K562 (cell line): ENCODE data around the gene COL21A1. TPM values are rescaled to one million over a fixed set of nuclear protein-coding genes. Genes with fewer than 3 reads are reported as not detected.

Experiments used
- ATAC-seq: fragments of 200-7000 bp; cut with Tn5 transposase; 3 replicates; pipeline ENCODE4 v1.9.1; 2020; ENCODE audit warnings: moderate library complexity
- BruUV-seq: library from RNA; stranded (reverse); fragments of 400-500 nt; replicated peaks from 2 replicates; lab custom pipeline; 2021; lab: Mats Ljungman, UMichigan
- CTCF ChIA-PET: fragments of 300-600 bp; formaldehyde crosslinking; extraction: SDS; loops from one replicate; lab custom pipeline; 2021; ENCODE audit warnings: low intra/inter-chr PET ratio; lab: Yijun Ruan, JAX
- POLR2A ChIA-PET: fragments of 300-600, 350-650 bp; sonication (Branson Sonifier 250); formaldehyde crosslinking; extraction: SDS; loops from one replicate; lab custom pipeline; 2021; ENCODE audit warnings: antibody characterized with exemption, inconsistent platforms; lab: Yijun Ruan, JAX
- DNase-seq, 4 experiments: peaks; one replicate each; pipeline versions ENCODE4 v3.0.0 to v3.0.0-alpha.2; 2011 to 2018; ENCODE audit warnings: low spot score in 3 of 4, mixed read lengths in 3 of 4; ENCODE audit errors: extremely low read depth in 1 of 4
- FAIRE-seq: peaks from 2 replicates; lab custom pipeline; 2011; peaks lifted over from hg19 to GRCh38; lab: Jason Lieb, UNC
- H2AFZ ChIP-seq: 2 replicates; pipeline ENCODE4 v1.6.0; 2011; ENCODE audit warnings: low read depth, low read length, control low read depth, inconsistent platforms
- H3K27ac ChIP-seq: fragments of 200-600 bp; 3 replicates; pipeline ENCODE4 v1.8.0; 2011; ENCODE audit warnings: low read depth, mild to moderate bottlenecking, control low read depth, inconsistent platforms, low read length, moderate library complexity, mixed read lengths; ENCODE audit errors: extremely low read depth
- H3K27me3 ChIP-seq, 2 experiments: fragments of 300-600 bp in 1 of 2; 2 replicates in 1 of 2; 3 replicates in 1 of 2; pipeline versions ENCODE4 v1.6.0 to v1.8.0; 2011; ENCODE audit warnings: inconsistent platforms in 2 of 2, low read length in 2 of 2, mild to moderate bottlenecking in 1 of 2, mixed read lengths in 1 of 2, moderate library complexity in 1 of 2; ENCODE audit not compliant: control insufficient read depth in 2 of 2, insufficient read depth in 2 of 2
- H3K36me3 ChIP-seq: fragments of 300-600 bp; 3 replicates; pipeline ENCODE4 v1.8.0; 2011; ENCODE audit warnings: mild to moderate bottlenecking, low read length, inconsistent platforms; ENCODE audit not compliant: control insufficient read depth, insufficient read depth
- H3K4me1 ChIP-seq, 2 experiments: fragments of 200-600 bp in 1 of 2; replicated peaks in 1 of 2; 2 replicates in 1 of 2; 3 replicates in 1 of 2; pipeline versions ENCODE4 v1.5.1 to v1.8.0; 2011; ENCODE audit warnings: inconsistent platforms in 2 of 2, low read length in 2 of 2, mild to moderate bottlenecking in 1 of 2, mixed read lengths in 1 of 2, moderate library complexity in 1 of 2; ENCODE audit not compliant: control insufficient read depth in 2 of 2, insufficient read depth in 2 of 2
- H3K4me2 ChIP-seq: 2 replicates; pipeline ENCODE4 v1.6.1; 2011; ENCODE audit warnings: low read length, control low read depth, inconsistent platforms, mixed read lengths; ENCODE audit not compliant: insufficient read depth
- H3K4me3 ChIP-seq: fragments of 200-600 bp; sonication (generic), shearing (Covaris generic); 2 replicates; pipeline ENCODE4 v1.5.1; 2016; ENCODE audit warnings: control low read depth, inconsistent platforms
- H3K79me2 ChIP-seq: fragments of 200-600 bp; 3 replicates; pipeline ENCODE4 v1.8.0; 2011; ENCODE audit warnings: low read length, inconsistent platforms; ENCODE audit not compliant: control insufficient read depth, insufficient read depth
- H3K9ac ChIP-seq, 2 experiments: 2 replicates each; pipeline versions ENCODE4 v1.6.0 to v1.6.1; 2011; ENCODE audit warnings: low read depth in 2 of 2, low read length in 2 of 2, control low read depth in 1 of 2, inconsistent platforms in 1 of 2, mild to moderate bottlenecking in 1 of 2, mixed read lengths in 1 of 2; ENCODE audit not compliant: insufficient read depth in 1 of 2
- H3K9me1 ChIP-seq: one replicate; pipeline ENCODE4 v1.6.0; 2011; ENCODE audit warnings: inconsistent platforms, mild to moderate bottlenecking, low read length, moderate library complexity; ENCODE audit not compliant: control insufficient read depth, insufficient read depth
- H3K9me3 ChIP-seq: replicated peaks from 2 replicates; pipeline ENCODE4 v1.5.1; 2011; ENCODE audit warnings: low read depth, low read length, inconsistent platforms; ENCODE audit not compliant: control insufficient read depth, insufficient read depth
- H4K20me1 ChIP-seq: replicated peaks from 2 replicates; pipeline ENCODE4 v1.6.1; 2011; ENCODE audit warnings: low read length, inconsistent platforms, mixed read lengths; ENCODE audit not compliant: control insufficient read depth, insufficient read depth
- ARID1B ChIP-seq: fragments of 450-650 bp; IDR thresholded peaks from 2 replicates; pipeline ENCODE4 v1.6.1; 2016; ENCODE audit warnings: antibody characterized with exemption, mild to moderate bottlenecking, inconsistent platforms
- CBFA2T3 ChIP-seq: fragments of 450-650 bp; IDR thresholded peaks from 2 replicates; pipeline ENCODE4 v1.6.1; 2017
- COPS2 ChIP-seq: fragments of 450-650 bp; conservative IDR thresholded peaks from 2 replicates; pipeline ENCODE4 v1.6.1; 2016; ENCODE audit warnings: mild to moderate bottlenecking, moderate library complexity
- ELK3 ChIP-seq: fragments of 450-650 bp; formaldehyde crosslinking; IDR thresholded peaks from 2 replicates; pipeline ENCODE4 v1.4.0; 2020; ENCODE audit warnings: mild to moderate bottlenecking
- HIVEP1 ChIP-seq: fragments of 250-450 bp; sonication (Bioruptor Pico); IDR thresholded peaks from 2 replicates; pipeline ENCODE4 v1.4.0; 2020; ENCODE audit warnings: mild to moderate bottlenecking
- KAT8 ChIP-seq: fragments of 450-650 bp; IDR thresholded peaks from 2 replicates; pipeline ENCODE4 v1.6.1; 2016; ENCODE audit warnings: low read depth, mild to moderate bottlenecking
- MCM3 ChIP-seq: fragments of 450-650 bp; IDR thresholded peaks from 2 replicates; pipeline ENCODE4 v1.6.1; 2016
- MTA3 ChIP-seq: fragments of 450-650 bp; formaldehyde crosslinking; IDR thresholded peaks from 2 replicates; pipeline ENCODE4 v1.6.1; 2017; ENCODE audit warnings: mild to moderate bottlenecking, borderline replicate concordance
- PCBP1 ChIP-seq: fragments of 200-400 bp; formaldehyde crosslinking; IDR thresholded peaks from 2 replicates; pipeline ENCODE4 v1.6.1; 2018; ENCODE audit warnings: mild to moderate bottlenecking, low read depth, low read length; ENCODE audit not compliant: poor library complexity, severe bottlenecking
- POLR2G ChIP-seq: fragments of 200-400 bp; formaldehyde crosslinking; IDR thresholded peaks from 2 replicates; pipeline ENCODE4 v1.6.1; 2017; ENCODE audit warnings: low read depth, mild to moderate bottlenecking, antibody characterized with exemption, low read length, moderate library complexity
- TCF7L2 ChIP-seq: fragments of 150-350 bp; IDR thresholded peaks from 2 replicates; pipeline ENCODE4 v1.6.1; 2016; ENCODE audit warnings: low read depth, mild to moderate bottlenecking, low read length, moderate library complexity
- TCFL5 ChIP-seq: fragments of 250-450 bp; sonication (Bioruptor Pico); conservative IDR thresholded peaks from 2 replicates; pipeline ENCODE4 v1.6.1; 2021; ENCODE audit warnings: mild to moderate bottlenecking, moderate library complexity, matching md5 sums
- ZNF436 ChIP-seq: fragments of 250-450, 450-650 bp; sonication (Bioruptor Pico); formaldehyde crosslinking; IDR thresholded peaks from 2 replicates; pipeline ENCODE4 v1.7.0; 2020; ENCODE audit warnings: mild to moderate bottlenecking
- ZNF639 ChIP-seq, 2 experiments: fragments of 200-800 bp in 1 of 2; sonication (Bioruptor generic) in 1 of 2; sonication (generic) in 1 of 2; formaldehyde crosslinking in 1 of 2; IDR thresholded peaks in 1 of 2; conservative IDR thresholded peaks in 1 of 2; 2 replicates each; pipeline versions ENCODE4 v1.5.0 to v1.6.1; 2016 to 2020; ENCODE audit warnings: missing compliant biosample characterization in 1 of 2, missing genetic modification characterization in 1 of 2, missing genetic modification reagents in 1 of 2
- WGBS: fragments of 100-300 bp; shearing (Covaris generic); methylation state at CpG from one replicate; pipeline ENCODE4 v1.1.6; 2016; ENCODE audit warnings: low coverage, mixed read lengths; ENCODE audit not compliant: insufficient coverage; ENCODE audit errors: missing lambda C conversion rate; 5-methylcytosine and 5-hydroxymethylcytosine counted together
- in situ Hi-C: fragments of 300-500 bp; cut with MboI; formaldehyde crosslinking; loops from 4 replicates; pipeline ENCODE4 v1.15.0; 2018; ENCODE audit warnings: inconsistent platforms, mixed read lengths
- intact Hi-C: fragments of 100-400 bp; cut with micrococcal nuclease; formaldehyde crosslinking; loops from 2 replicates; pipeline ENCODE4 v1.14.2; 2022
- polyA plus RNA-seq, 8 experiments: library from polyadenylated mRNA; depleted of rRNA in 4 of 8; stranded (reverse) in 5 of 8; unstranded in 3 of 8; fragments of >200 nt; fragmentation: Nextera tagmentation in 2 of 8; fragmentation: Illumina TruSeq in 1 of 8; extraction: Ambion mirVana in 2 of 8; extraction: Trizol in 1 of 8; gene quantifications; 2 replicates each; pipeline versions ENCODE4 v1.2.1 to v1.2.3, GENCODE V29; 2011 to 2014; ENCODE audit warnings: inconsistent platforms in 1 of 8, missing spikeins in 1 of 8
- total RNA-seq, 7 experiments: library from RNA; depleted of rRNA in 6 of 7; stranded (reverse); fragments of >200 nt in 6 of 7; fragmentation: Illumina TruSeq in 2 of 7; extraction: Trizol in 2 of 7; gene quantifications; 2 replicates each; pipeline versions ENCODE4 v1.2.1 to v1.2.3, GENCODE V29; 2011 to 2021; ENCODE audit warnings: low replicate concordance in 1 of 7

The COL21A1 gene
- total and polyA plus RNA-seq, 9 of the 15 experiments (the other 6 are each of a cell fraction or from before 2014, with no cell fraction given), result 0.03 to 0.76 (median 0.25) TPM

GRCh38 chr6:56238352-56238751 is 9.0 kb downstream of the COL21A1 start:
- no peaks in the 10 kb centered on the region for H3K9me3 ChIP-seq
- no peaks in the 10 kb centered on the region for H4K20me1 ChIP-seq
- CTCF ChIA-PET, result no interaction called here
- no peaks in the 10 kb centered on the region for H3K9me1 ChIP-seq
- BruUV-seq, result no TSS peak
- H3K9ac ChIP-seq, result no peak overlapping the region
- no peaks in the 10 kb centered on the region for H3K36me3 ChIP-seq
- POLR2A ChIA-PET, result no interaction called here
- no peak overlapping the region for H2AFZ ChIP-seq
- in situ Hi-C loops (no loop called here), intact Hi-C loops (no loop called here)
- DNase-seq (no peak), ATAC-seq (no peak), FAIRE-seq (no peak)
- no peak overlapping the region for H3K4me3 ChIP-seq
- no peaks in the 10 kb centered on the region for H3K27me3 ChIP-seq
- TF ChIP-seq KAT8 (no peak), ZNF436 (CRISPR knock-in tag) (no peak), TCF7L2 (no peak), PCBP1 (no peak), ARID1B (no peak), MCM3 (no peak), ELK3 (no peak), POLR2G (no peak), ZNF639 (CRISPR knock-in tag; conservative IDR thresholded peaks at IDR 0.05 in 1 of 2, IDR thresholded peaks at IDR 0.05 in 1 of 2) (no peak), CBFA2T3 (no peak), TCFL5 (CRISPR knock-in tag) (no peak), COPS2 (no peak), MTA3 (no peak), HIVEP1 (CRISPR knock-in tag) (no peak)
- no peaks in the 10 kb centered on the region for H3K79me2 ChIP-seq
- no peak overlapping the region for H3K4me2 ChIP-seq
- H3K27ac ChIP-seq, result no peak overlapping the region
- no peaks in the 10 kb centered on the region for H3K4me1 ChIP-seq
- WGBS, result 0% methylated on average over 2 of the region's 2 CpGs
